GM23338 (cell line): Measurements from ENCODE around the gene SNX3. TPM values are rescaled to one million over a fixed set of nuclear protein-coding genes. Genes with fewer than 3 reads are reported as not detected.

Source experiments
- ATAC-seq: fragments of 200-7000 bp; cut with Tn5 transposase; 3 replicates; pipeline ENCODE4 v1.9.1; 2020
- DNase-seq: peaks from one replicate; pipeline ENCODE4 v3.0.0-alpha.2; 2015; ENCODE audit warnings: low spot score
- H2AFZ ChIP-seq: fragments of 200-600 bp; sonication (generic); 2 replicates; pipeline ENCODE4 v1.8.0; 2016; ENCODE audit warnings: antibody characterized with exemption, mild to moderate bottlenecking, moderate library complexity
- H3F3A ChIP-seq: fragments of 200-600 bp; sonication (generic); replicated peaks from 2 replicates; pipeline ENCODE4 v1.8.0; 2017; ENCODE audit warnings: antibody characterized with exemption, mixed run types, low read depth
- H3K27ac ChIP-seq: fragments of 200-600 bp; sonication (generic); 2 replicates; pipeline ENCODE4 v1.6.1; 2016; ENCODE audit warnings: low read depth
- H3K27me3 ChIP-seq: fragments of 200-600 bp; sonication (generic); 2 replicates; pipeline ENCODE4 v1.8.0; 2016; ENCODE audit warnings: mild to moderate bottlenecking, mixed run types, moderate library complexity; ENCODE audit not compliant: insufficient read depth
- H3K36me3 ChIP-seq: fragments of 200-600 bp; sonication (generic); 2 replicates; pipeline ENCODE4 v1.8.0; 2016; ENCODE audit warnings: mild to moderate bottlenecking; ENCODE audit not compliant: insufficient read depth
- H3K4me1 ChIP-seq: fragments of 200-600 bp; sonication (generic); 2 replicates; pipeline ENCODE4 v1.8.0; 2016; ENCODE audit warnings: mild to moderate bottlenecking, moderate library complexity; ENCODE audit not compliant: insufficient read depth
- H3K4me2 ChIP-seq: fragments of 200-600 bp; sonication (generic); 2 replicates; pipeline ENCODE4 v1.7.1; 2017; ENCODE audit warnings: mixed run types
- H3K4me3 ChIP-seq: fragments of 200-600 bp; sonication (generic); 2 replicates; pipeline ENCODE4 v1.6.1; 2016; ENCODE audit warnings: mixed run types
- H3K79me2 ChIP-seq: fragments of 200-600 bp; sonication (generic); replicated peaks from 2 replicates; pipeline ENCODE4 v1.8.0; 2017; ENCODE audit warnings: mild to moderate bottlenecking; ENCODE audit not compliant: insufficient read depth
- H3K9me2 ChIP-seq: fragments of 200-600 bp; sonication (generic); 2 replicates; pipeline ENCODE4 v1.8.0; 2017; ENCODE audit not compliant: insufficient read depth
- H4K20me1 ChIP-seq: fragments of 200-600 bp; sonication (generic); replicated peaks from 2 replicates; pipeline ENCODE4 v1.8.0; 2017; ENCODE audit warnings: mild to moderate bottlenecking; ENCODE audit not compliant: insufficient read depth
- H3K27ac Mint-ChIP-seq: 2 replicates; pipeline ENCODE4 v1.8.0; 2020; ENCODE audit warnings: inconsistent platforms, mild to moderate bottlenecking, moderate library complexity, mixed read lengths
- H3K27me3 Mint-ChIP-seq: 3 replicates; pipeline ENCODE4 v1.8.0; 2022; ENCODE audit warnings: low read depth, mild to moderate bottlenecking, moderate library complexity, mixed read lengths, inconsistent platforms; ENCODE audit not compliant: insufficient read depth, poor library complexity
- H3K36me3 Mint-ChIP-seq: 3 replicates; pipeline ENCODE4 v1.8.0; 2021; ENCODE audit warnings: low read depth, mild to moderate bottlenecking, inconsistent platforms, moderate library complexity, mixed read lengths
- H3K4me1 Mint-ChIP-seq: 3 replicates; pipeline ENCODE4 v1.8.0; 2020; ENCODE audit warnings: mild to moderate bottlenecking, inconsistent platforms, mixed read lengths
- H3K4me3 Mint-ChIP-seq: 3 replicates; pipeline ENCODE4 v1.8.0; 2021; ENCODE audit warnings: moderate library complexity, mild to moderate bottlenecking, inconsistent platforms, mixed read lengths
- H3K9me3 Mint-ChIP-seq: 3 replicates; pipeline ENCODE4 v1.8.0; 2020; ENCODE audit warnings: moderate library complexity, mild to moderate bottlenecking, inconsistent platforms, mixed read lengths
- CREB1 ChIP-seq: fragments of 250-450 bp; sonication (Bioruptor Pico); IDR thresholded peaks from 2 replicates; pipeline ENCODE4 v1.5.0; 2020; ENCODE audit warnings: low read depth, mild to moderate bottlenecking, moderate library complexity
- CTCF ChIP-seq, 2 experiments: fragments of 200-600 bp in 1 of 2; sonication (generic) in 1 of 2; conservative IDR thresholded peaks; 2 replicates each; pipeline versions ENCODE4 v1.5.1 to v1.6.1; 2016 to 2017; ENCODE audit warnings: antibody characterized with exemption in 2 of 2, low read depth in 2 of 2, mild to moderate bottlenecking in 2 of 2, moderate library complexity in 1 of 2
- ETS1 ChIP-seq: IDR thresholded peaks from 2 replicates; pipeline ENCODE4 v1.6.1; 2016; ENCODE audit warnings: antibody characterized with exemption
- EZH2 ChIP-seq: fragments of 200-600 bp; sonication (generic); IDR thresholded peaks from one replicate; pipeline ENCODE4 v1.8.0; 2017; ENCODE audit warnings: antibody characterized with exemption, mild to moderate bottlenecking, low read depth; ENCODE audit not compliant: unreplicated experiment
- EZH2phosphoT487 ChIP-seq: fragments of 200-600 bp; sonication (generic); IDR thresholded peaks from one replicate; pipeline ENCODE4 v1.8.1; 2018; ENCODE audit warnings: antibody characterized with exemption; ENCODE audit not compliant: unreplicated experiment
- JUNB ChIP-seq: IDR thresholded peaks from one replicate; pipeline ENCODE4 v1.6.1; 2016; ENCODE audit warnings: antibody characterized with exemption; ENCODE audit not compliant: unreplicated experiment
- NANOG ChIP-seq: IDR thresholded peaks from 2 replicates; pipeline ENCODE4 v1.6.1; 2016; ENCODE audit warnings: antibody characterized with exemption, borderline replicate concordance
- POLR2AphosphoS5 ChIP-seq: IDR thresholded peaks from 2 replicates; pipeline ENCODE4 v1.6.1; 2016; ENCODE audit warnings: antibody characterized with exemption, low read depth
- STAT1 ChIP-seq: IDR thresholded peaks from one replicate; pipeline ENCODE4 v1.6.1; 2016; ENCODE audit warnings: antibody characterized with exemption; ENCODE audit not compliant: unreplicated experiment
- ZNF114 ChIP-seq: fragments of 250-450 bp; sonication (Bioruptor Pico); IDR thresholded peaks from 2 replicates; pipeline ENCODE4 v1.5.0; 2020; ENCODE audit warnings: mild to moderate bottlenecking, moderate library complexity
- ZNF331 ChIP-seq: fragments of 250-450 bp; sonication (Bioruptor Pico); IDR thresholded peaks from 2 replicates; pipeline ENCODE4 v1.5.0; 2020; ENCODE audit warnings: low read depth, mild to moderate bottlenecking, moderate library complexity
- polyA plus RNA-seq: library from polyadenylated mRNA; unstranded; fragments of >200 nt; fragmentation: Nextera tagmentation; extraction: Ambion mirVana; gene quantifications from 2 replicates; pipeline ENCODE4 v1.2.1, GENCODE V29; 2016
- total RNA-seq: library from RNA; depleted of rRNA; stranded (reverse); fragments of >200 nt; shearing (Covaris generic); gene quantifications from 2 replicates; pipeline ENCODE4 v1.2.3, GENCODE V29; 2014
- TF ChIP-seq, protein P1 (sequence below): IDR thresholded peaks from one replicate; pipeline ENCODE4 v1.6.1; 2018; ENCODE audit warnings: antibody characterized with exemption; ENCODE audit not compliant: unreplicated experiment
- TF ChIP-seq, protein P2 (sequence below): fragments of 250-450 bp; sonication (Bioruptor Pico); IDR thresholded peaks from 2 replicates; pipeline ENCODE4 v1.5.0; 2020; ENCODE audit warnings: mild to moderate bottlenecking, moderate library complexity

The SNX3 gene
- total and polyA plus RNA-seq, 2 experiments from 2014 or later = 87.2 to 123 TPM

- Histone ChIP-seq H3K9me2 (no peaks in the 10 kb centered on the region), H3K4me1 (peaks cover 12% of the 10 kb centered on the region), H3F3A (no peaks in the 10 kb centered on the region), H2AFZ (no peak overlapping the region), H3K27ac (no peak overlapping the region), H3K36me3 (no peaks in the 10 kb centered on the region), H3K27me3 (no peaks in the 10 kb centered on the region), H3K4me3 (no peak overlapping the region), H3K79me2 (no peaks in the 10 kb centered on the region), H3K4me2 (no peak overlapping the region), H4K20me1 (no peaks in the 10 kb centered on the region)
- H3K27ac Mint-ChIP-seq = no peak overlapping the region
- peaks cover 10% of the 10 kb centered on the region for H3K4me1 Mint-ChIP-seq
- ATAC-seq (no peak), DNase-seq (no peak)
- H3K9me3 Mint-ChIP-seq = no peaks in the 10 kb centered on the region
- no peaks in the 10 kb centered on the region for H3K27me3 Mint-ChIP-seq
- peaks cover 13% of the 10 kb centered on the region; the same call in 2 of the 3 replicates for H3K36me3 Mint-ChIP-seq
- H3K4me3 Mint-ChIP-seq = no peak overlapping the region
- no peak for TF ChIP-seq NANOG
- no peak for TF ChIP-seq EZH2phosphoT487
- TF ChIP-seq STAT1 = no peak
- no peak for TF ChIP-seq POLR2AphosphoS5
- no peak for TF ChIP-seq ZNF114 (CRISPR knock-in tag)
- no peak for TF ChIP-seq ETS1
- no peak for TF ChIP-seq EZH2
- no peak for TF ChIP-seq ZNF331 (CRISPR knock-in tag)
- TF ChIP-seq CREB1 (CRISPR knock-in tag) = no peak
- TF ChIP-seq CTCF (conservative IDR thresholded peaks at IDR 0.05; ENCODE audit: low read depth in 2 of 2) = no peak
- TF ChIP-seq, protein P1, sequence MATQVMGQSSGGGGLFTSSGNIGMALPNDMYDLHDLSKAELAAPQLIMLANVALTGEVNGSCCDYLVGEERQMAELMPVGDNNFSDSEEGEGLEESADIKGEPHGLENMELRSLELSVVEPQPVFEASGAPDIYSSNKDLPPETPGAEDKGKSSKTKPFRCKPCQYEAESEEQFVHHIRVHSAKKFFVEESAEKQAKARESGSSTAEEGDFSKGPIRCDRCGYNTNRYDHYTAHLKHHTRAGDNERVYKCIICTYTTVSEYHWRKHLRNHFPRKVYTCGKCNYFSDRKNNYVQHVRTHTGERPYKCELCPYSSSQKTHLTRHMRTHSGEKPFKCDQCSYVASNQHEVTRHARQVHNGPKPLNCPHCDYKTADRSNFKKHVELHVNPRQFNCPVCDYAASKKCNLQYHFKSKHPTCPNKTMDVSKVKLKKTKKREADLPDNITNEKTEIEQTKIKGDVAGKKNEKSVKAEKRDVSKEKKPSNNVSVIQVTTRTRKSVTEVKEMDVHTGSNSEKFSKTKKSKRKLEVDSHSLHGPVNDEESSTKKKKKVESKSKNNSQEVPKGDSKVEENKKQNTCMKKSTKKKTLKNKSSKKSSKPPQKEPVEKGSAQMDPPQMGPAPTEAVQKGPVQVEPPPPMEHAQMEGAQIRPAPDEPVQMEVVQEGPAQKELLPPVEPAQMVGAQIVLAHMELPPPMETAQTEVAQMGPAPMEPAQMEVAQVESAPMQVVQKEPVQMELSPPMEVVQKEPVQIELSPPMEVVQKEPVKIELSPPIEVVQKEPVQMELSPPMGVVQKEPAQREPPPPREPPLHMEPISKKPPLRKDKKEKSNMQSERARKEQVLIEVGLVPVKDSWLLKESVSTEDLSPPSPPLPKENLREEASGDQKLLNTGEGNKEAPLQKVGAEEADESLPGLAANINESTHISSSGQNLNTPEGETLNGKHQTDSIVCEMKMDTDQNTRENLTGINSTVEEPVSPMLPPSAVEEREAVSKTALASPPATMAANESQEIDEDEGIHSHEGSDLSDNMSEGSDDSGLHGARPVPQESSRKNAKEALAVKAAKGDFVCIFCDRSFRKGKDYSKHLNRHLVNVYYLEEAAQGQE = no peak
- TF ChIP-seq, protein P2, sequence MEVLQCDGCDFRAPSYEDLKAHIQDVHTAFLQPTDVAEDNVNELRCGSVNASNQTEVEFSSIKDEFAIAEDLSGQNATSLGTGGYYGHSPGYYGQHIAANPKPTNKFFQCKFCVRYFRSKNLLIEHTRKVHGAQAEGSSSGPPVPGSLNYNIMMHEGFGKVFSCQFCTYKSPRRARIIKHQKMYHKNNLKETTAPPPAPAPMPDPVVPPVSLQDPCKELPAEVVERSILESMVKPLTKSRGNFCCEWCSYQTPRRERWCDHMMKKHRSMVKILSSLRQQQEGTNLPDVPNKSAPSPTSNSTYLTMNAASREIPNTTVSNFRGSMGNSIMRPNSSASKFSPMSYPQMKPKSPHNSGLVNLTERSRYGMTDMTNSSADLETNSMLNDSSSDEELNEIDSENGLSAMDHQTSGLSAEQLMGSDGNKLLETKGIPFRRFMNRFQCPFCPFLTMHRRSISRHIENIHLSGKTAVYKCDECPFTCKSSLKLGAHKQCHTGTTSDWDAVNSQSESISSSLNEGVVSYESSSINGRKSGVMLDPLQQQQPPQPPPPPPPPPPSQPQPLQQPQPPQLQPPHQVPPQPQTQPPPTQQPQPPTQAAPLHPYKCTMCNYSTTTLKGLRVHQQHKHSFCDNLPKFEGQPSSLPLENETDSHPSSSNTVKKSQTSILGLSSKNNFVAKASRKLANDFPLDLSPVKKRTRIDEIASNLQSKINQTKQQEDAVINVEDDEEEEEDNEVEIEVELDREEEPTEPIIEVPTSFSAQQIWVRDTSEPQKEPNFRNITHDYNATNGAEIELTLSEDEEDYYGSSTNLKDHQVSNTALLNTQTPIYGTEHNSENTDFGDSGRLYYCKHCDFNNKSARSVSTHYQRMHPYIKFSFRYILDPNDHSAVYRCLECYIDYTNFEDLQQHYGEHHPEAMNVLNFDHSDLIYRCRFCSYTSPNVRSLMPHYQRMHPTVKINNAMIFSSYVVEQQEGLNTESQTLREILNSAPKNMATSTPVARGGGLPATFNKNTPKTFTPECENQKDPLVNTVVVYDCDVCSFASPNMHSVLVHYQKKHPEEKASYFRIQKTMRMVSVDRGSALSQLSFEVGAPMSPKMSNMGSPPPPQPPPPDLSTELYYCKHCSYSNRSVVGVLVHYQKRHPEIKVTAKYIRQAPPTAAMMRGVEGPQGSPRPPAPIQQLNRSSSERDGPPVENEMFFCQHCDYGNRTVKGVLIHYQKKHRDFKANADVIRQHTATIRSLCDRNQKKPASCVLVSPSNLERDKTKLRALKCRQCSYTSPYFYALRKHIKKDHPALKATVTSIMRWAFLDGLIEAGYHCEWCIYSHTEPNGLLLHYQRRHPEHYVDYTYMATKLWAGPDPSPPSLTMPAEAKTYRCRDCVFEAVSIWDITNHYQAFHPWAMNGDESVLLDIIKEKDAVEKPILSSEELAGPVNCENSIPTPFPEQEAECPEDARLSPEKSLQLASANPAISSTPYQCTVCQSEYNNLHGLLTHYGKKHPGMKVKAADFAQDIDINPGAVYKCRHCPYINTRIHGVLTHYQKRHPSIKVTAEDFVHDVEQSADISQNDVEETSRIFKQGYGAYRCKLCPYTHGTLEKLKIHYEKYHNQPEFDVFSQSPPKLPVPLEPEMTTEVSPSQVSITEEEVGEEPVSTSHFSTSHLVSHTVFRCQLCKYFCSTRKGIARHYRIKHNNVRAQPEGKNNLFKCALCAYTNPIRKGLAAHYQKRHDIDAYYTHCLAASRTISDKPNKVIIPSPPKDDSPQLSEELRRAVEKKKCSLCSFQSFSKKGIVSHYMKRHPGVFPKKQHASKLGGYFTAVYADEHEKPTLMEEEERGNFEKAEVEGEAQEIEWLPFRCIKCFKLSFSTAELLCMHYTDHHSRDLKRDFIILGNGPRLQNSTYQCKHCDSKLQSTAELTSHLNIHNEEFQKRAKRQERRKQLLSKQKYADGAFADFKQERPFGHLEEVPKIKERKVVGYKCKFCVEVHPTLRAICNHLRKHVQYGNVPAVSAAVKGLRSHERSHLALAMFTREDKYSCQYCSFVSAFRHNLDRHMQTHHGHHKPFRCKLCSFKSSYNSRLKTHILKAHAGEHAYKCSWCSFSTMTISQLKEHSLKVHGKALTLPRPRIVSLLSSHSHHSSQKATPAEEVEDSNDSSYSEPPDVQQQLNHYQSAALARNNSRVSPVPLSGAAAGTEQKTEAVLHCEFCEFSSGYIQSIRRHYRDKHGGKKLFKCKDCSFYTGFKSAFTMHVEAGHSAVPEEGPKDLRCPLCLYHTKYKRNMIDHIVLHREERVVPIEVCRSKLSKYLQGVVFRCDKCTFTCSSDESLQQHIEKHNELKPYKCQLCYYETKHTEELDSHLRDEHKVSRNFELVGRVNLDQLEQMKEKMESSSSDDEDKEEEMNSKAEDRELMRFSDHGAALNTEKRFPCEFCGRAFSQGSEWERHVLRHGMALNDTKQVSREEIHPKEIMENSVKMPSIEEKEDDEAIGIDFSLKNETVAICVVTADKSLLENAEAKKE (CRISPR knock-in tag) = no peak
- no peak for TF ChIP-seq JUNB
These were observed 38.8 kb downstream of the SNX3 start for GRCh38 chr6:108222064-108222463.
